Erythroblast (primary cell): ENCODE measurements around the gene ZFPM1.

ENCODE experiments used
- GATA1 ChIP-seq: IDR thresholded peaks from 2 replicates; pipeline ENCODE4 v1.6.1; 2011; ENCODE audit warnings: low read depth, mild to moderate bottlenecking, control low read depth, low read length, moderate library complexity
- POLR2A ChIP-seq: IDR thresholded peaks from 2 replicates; pipeline ENCODE4 v1.6.1; 2011; ENCODE audit warnings: mild to moderate bottlenecking, low read length

DNA sequence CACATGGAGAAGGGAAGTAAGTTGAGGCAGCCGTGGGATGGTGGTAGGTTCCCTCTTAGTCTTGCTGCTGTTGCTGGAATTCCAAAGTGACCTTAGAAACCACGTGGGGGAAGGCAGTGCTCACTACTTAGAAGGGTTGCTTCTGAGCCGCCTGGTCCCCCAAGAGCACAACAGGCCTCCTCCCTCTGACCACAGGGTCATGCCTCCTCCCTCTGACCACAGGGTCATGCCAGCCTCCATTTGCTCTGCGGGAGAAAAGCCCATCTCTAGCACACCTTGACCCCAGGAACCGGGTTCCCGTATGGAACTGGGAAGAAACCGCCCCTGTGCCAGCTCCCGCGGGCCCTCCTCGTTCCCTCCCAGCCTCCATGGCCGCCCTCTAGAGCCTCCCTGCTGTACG, 13.4 kb upstream of the ZFPM1 start:
- no peak for TF ChIP-seq POLR2A
- no peak for TF ChIP-seq GATA1
